ENCODE measurements around the gene TENM4. TPM values are rescaled to one million over a fixed set of nuclear protein-coding genes. Genes with fewer than 3 reads are reported as not detected.

The TENM4 gene
- polyA plus RNA-seq, 1 donor from 2014 or later = 16.8 TPM

DNA sequence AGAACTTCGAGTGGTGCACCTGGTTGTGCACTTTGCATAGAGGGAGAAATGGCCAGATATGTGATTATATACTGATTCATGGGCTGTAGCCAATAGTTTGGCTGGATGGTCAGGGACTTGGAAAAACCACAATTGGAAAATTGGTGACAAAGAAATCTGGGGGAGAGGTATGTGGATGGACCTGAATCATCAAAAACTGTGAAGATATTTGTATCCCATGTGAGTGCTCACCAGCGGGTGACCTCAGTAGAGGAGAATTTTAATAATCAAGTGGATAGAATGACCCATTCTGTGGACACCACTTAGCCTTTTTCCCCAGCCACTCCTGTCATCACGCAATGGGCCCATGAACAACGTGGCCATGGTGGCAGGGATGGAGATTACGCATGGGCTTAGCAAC, 818.2 kb downstream of the TENM4 start:
- no peak for TF ChIP-seq EZH2 (IDR thresholded peaks at IDR 0.05; ENCODE audit: borderline replicate concordance, insufficient read depth, low read length, poor library complexity, severe bottlenecking)
- TF ChIP-seq EP300 (conservative IDR thresholded peaks at IDR 0.05; ENCODE audit: poor library complexity, severe bottlenecking) = no peak
- no peak for TF ChIP-seq RAD21 (conservative IDR thresholded peaks at IDR 0.05)
- TF ChIP-seq MXI1 (conservative IDR thresholded peaks at IDR 0.05; ENCODE audit: poor library complexity, severe bottlenecking) = no peak
- no peak for TF ChIP-seq POLR2AphosphoS5 (IDR thresholded peaks at IDR 0.05)
- TF ChIP-seq SMC3 (conservative IDR thresholded peaks at IDR 0.05; ENCODE audit: poor library complexity) = no peak
- TF ChIP-seq, protein P1, sequence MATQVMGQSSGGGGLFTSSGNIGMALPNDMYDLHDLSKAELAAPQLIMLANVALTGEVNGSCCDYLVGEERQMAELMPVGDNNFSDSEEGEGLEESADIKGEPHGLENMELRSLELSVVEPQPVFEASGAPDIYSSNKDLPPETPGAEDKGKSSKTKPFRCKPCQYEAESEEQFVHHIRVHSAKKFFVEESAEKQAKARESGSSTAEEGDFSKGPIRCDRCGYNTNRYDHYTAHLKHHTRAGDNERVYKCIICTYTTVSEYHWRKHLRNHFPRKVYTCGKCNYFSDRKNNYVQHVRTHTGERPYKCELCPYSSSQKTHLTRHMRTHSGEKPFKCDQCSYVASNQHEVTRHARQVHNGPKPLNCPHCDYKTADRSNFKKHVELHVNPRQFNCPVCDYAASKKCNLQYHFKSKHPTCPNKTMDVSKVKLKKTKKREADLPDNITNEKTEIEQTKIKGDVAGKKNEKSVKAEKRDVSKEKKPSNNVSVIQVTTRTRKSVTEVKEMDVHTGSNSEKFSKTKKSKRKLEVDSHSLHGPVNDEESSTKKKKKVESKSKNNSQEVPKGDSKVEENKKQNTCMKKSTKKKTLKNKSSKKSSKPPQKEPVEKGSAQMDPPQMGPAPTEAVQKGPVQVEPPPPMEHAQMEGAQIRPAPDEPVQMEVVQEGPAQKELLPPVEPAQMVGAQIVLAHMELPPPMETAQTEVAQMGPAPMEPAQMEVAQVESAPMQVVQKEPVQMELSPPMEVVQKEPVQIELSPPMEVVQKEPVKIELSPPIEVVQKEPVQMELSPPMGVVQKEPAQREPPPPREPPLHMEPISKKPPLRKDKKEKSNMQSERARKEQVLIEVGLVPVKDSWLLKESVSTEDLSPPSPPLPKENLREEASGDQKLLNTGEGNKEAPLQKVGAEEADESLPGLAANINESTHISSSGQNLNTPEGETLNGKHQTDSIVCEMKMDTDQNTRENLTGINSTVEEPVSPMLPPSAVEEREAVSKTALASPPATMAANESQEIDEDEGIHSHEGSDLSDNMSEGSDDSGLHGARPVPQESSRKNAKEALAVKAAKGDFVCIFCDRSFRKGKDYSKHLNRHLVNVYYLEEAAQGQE (IDR thresholded peaks at IDR 0.05; ENCODE audit: borderline replicate concordance) = no peak
- TF ChIP-seq, protein P2, sequence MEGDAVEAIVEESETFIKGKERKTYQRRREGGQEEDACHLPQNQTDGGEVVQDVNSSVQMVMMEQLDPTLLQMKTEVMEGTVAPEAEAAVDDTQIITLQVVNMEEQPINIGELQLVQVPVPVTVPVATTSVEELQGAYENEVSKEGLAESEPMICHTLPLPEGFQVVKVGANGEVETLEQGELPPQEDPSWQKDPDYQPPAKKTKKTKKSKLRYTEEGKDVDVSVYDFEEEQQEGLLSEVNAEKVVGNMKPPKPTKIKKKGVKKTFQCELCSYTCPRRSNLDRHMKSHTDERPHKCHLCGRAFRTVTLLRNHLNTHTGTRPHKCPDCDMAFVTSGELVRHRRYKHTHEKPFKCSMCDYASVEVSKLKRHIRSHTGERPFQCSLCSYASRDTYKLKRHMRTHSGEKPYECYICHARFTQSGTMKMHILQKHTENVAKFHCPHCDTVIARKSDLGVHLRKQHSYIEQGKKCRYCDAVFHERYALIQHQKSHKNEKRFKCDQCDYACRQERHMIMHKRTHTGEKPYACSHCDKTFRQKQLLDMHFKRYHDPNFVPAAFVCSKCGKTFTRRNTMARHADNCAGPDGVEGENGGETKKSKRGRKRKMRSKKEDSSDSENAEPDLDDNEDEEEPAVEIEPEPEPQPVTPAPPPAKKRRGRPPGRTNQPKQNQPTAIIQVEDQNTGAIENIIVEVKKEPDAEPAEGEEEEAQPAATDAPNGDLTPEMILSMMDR (IDR thresholded peaks at IDR 0.05; ENCODE audit: poor library complexity, severe bottlenecking) = no peak
- TF ChIP-seq TAF1 (IDR thresholded peaks at IDR 0.05; ENCODE audit: low read depth) = no peak
- H3K4me3 ChIP-seq (ENCODE audit: low read length) = no peak overlapping the region
- no peaks in the 10 kb centered on the region for H3K36me3 ChIP-seq (ENCODE audit: insufficient read depth, low read length)
- no peaks in the 10 kb centered on the region for H3K79me2 ChIP-seq (replicated peaks; ENCODE audit: insufficient read depth, low read length)
- no peaks in the 10 kb centered on the region for H4K20me1 ChIP-seq (ENCODE audit: insufficient read depth)
- no peaks in the 10 kb centered on the region for H3K27me3 ChIP-seq (ENCODE audit: insufficient read depth, low read depth, low read length)
- H3K9me3 ChIP-seq (ENCODE audit: low read length) = peaks cover 5% of the 10 kb centered on the region
- no peak overlapping the region for H3K9ac ChIP-seq (ENCODE audit: low read length)
- H3K27ac ChIP-seq (ENCODE audit: low read length) = no peak overlapping the region
- no peaks in the 10 kb centered on the region for H3F3A ChIP-seq (ENCODE audit: insufficient read depth, low read length, poor library complexity, severe bottlenecking)
- no peak overlapping the region for H2AFZ ChIP-seq (ENCODE audit: low read depth, low read length)
- no peaks in the 10 kb centered on the region for H3K9me2 ChIP-seq (ENCODE audit: insufficient read depth, low read length)
- H3K4me2 ChIP-seq (ENCODE audit: low read length) = no peak overlapping the region

DNA sequence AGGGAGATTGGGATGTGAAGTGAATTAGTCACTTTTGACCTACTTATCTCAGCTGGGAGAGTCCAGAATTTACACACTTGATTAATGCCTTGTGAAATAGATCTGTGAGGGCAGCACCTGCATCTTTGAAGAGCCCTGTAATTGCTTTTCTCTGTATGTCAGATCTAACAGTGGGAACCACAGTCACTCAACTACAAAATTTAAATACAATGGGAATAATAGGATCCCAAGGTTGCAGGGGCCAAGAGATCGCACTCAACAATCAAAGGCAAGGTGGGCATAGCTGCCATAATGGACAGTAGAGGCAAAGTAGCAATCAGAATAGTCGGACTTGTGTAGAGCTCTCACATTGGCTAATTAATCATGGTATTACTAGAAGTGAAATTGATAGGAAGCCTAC, 820.7 kb downstream of the TENM4 start:
- TF ChIP-seq SMC3 (conservative IDR thresholded peaks at IDR 0.05; ENCODE audit: poor library complexity) = no peak
- Histone ChIP-seq H3K36me3 (ENCODE audit: insufficient read depth, low read length) (no peaks in the 10 kb centered on the region), H2AFZ (ENCODE audit: low read depth, low read length) (no peak overlapping the region)

DNA sequence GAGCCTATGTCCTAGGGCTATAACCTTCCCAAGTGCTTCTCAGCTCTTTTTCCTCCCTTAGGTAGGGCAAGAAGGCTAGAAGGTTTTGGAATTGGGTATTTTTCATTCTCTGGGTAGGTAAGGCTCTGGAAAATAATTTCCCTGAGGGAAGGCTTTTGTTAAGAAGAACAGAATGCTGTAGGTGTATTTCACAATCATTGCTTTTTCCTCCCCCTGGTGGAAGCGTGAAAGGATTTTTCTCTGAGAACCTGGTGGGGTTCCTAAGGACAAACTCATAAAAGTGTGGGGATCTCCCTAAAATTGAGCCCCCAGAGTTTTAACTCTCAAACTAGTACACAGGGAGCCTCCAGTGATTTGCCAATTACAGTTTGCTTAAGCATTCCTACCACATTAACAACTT, 825.1 kb downstream of the TENM4 start:
- Histone ChIP-seq H3K4me2 (ENCODE audit: low read length) (no peak overlapping the region), H3K27ac (ENCODE audit: low read length) (no peak overlapping the region), H2AFZ (ENCODE audit: low read depth, low read length) (no peak overlapping the region), H3K9me2 (ENCODE audit: insufficient read depth, low read length) (no peaks in the 10 kb centered on the region), H3K27me3 (ENCODE audit: insufficient read depth, low read depth, low read length) (no peaks in the 10 kb centered on the region), H3K9ac (ENCODE audit: low read length) (no peak overlapping the region), H3K4me3 (ENCODE audit: low read length) (no peak overlapping the region), H4K20me1 (ENCODE audit: insufficient read depth) (no peaks in the 10 kb centered on the region), H3K79me2 (replicated peaks; ENCODE audit: insufficient read depth, low read length) (no peaks in the 10 kb centered on the region), H3F3A (ENCODE audit: insufficient read depth, low read length, poor library complexity, severe bottlenecking) (no peaks in the 10 kb centered on the region), H3K9me3 (ENCODE audit: low read length) (peaks cover 5% of the 10 kb centered on the region), H3K36me3 (ENCODE audit: insufficient read depth, low read length) (no peaks in the 10 kb centered on the region)
- no peak for TF ChIP-seq RAD21 (conservative IDR thresholded peaks at IDR 0.05)
- TF ChIP-seq EZH2 (IDR thresholded peaks at IDR 0.05; ENCODE audit: borderline replicate concordance, insufficient read depth, low read length, poor library complexity, severe bottlenecking) = no peak
- no peak for TF ChIP-seq EP300 (conservative IDR thresholded peaks at IDR 0.05; ENCODE audit: poor library complexity, severe bottlenecking)
- no peak for TF ChIP-seq TAF1 (IDR thresholded peaks at IDR 0.05; ENCODE audit: low read depth)
- TF ChIP-seq, protein P1 (IDR thresholded peaks at IDR 0.05; ENCODE audit: borderline replicate concordance) = no peak
- no peak for TF ChIP-seq POLR2AphosphoS5 (IDR thresholded peaks at IDR 0.05)
- TF ChIP-seq, protein P2 (IDR thresholded peaks at IDR 0.05; ENCODE audit: poor library complexity, severe bottlenecking) = no peak
- no peak for TF ChIP-seq MXI1 (conservative IDR thresholded peaks at IDR 0.05; ENCODE audit: poor library complexity, severe bottlenecking)
- no peak for TF ChIP-seq SMC3 (conservative IDR thresholded peaks at IDR 0.05; ENCODE audit: poor library complexity)

More for the DNA sequence above, 820.7 kb downstream of the TENM4 start:
- no peak overlapping the region for H3K27ac ChIP-seq (ENCODE audit: low read length)
- H3K9ac ChIP-seq (ENCODE audit: low read length) = no peak overlapping the region
- H3K79me2 ChIP-seq (replicated peaks; ENCODE audit: insufficient read depth, low read length) = no peaks in the 10 kb centered on the region
- no peaks in the 10 kb centered on the region for H4K20me1 ChIP-seq (ENCODE audit: insufficient read depth)
- peaks cover 5% of the 10 kb centered on the region for H3K9me3 ChIP-seq (ENCODE audit: low read length)
- H3K4me2 ChIP-seq (ENCODE audit: low read length) = no peak overlapping the region
- no peaks in the 10 kb centered on the region for H3F3A ChIP-seq (ENCODE audit: insufficient read depth, low read length, poor library complexity, severe bottlenecking)
- H3K4me3 ChIP-seq (ENCODE audit: low read length) = no peak overlapping the region
- H3K27me3 ChIP-seq (ENCODE audit: insufficient read depth, low read depth, low read length) = no peaks in the 10 kb centered on the region
- no peaks in the 10 kb centered on the region for H3K9me2 ChIP-seq (ENCODE audit: insufficient read depth, low read length)
